Right lobe of liver (tissue), 6 donors: ENCODE data around the gene CPT2. TPM values are rescaled to one million over a fixed set of nuclear protein-coding genes. Genes with fewer than 3 reads are reported as not detected.
"Not testable (repeated sequence)": the region's sequence is repeated elsewhere in the genome, so short reads cannot be mapped to it uniquely, and the experiment has no call there.

Source experiments
- ATAC-seq, 4 donors: fragments of 200-7000 bp; cut with Tn5 transposase; one replicate each; pipeline ENCODE4 v1.9.1; 2020; ENCODE audit warnings: mild to moderate bottlenecking in 4 of 4, moderate library complexity in 4 of 4
- DNase-seq, 3 donors: peaks; one replicate each; pipeline ENCODE4 v3.0.0-alpha.2; 2020
- H3K27ac ChIP-seq, 3 donors: fragments of 200-600 bp; one replicate each; pipeline ENCODE4 v1.8.0; 2022
- H3K27me3 ChIP-seq, 2 donors: fragments of 200-600 bp; one replicate each; pipeline ENCODE4 v1.8.0; 2022
- H3K36me3 ChIP-seq, 4 donors: fragments of 200-600 bp; sonication (generic) in 1 of 4; one replicate each; pipeline versions ENCODE4 v1.5.1 to v1.8.0; 2017 to 2022; ENCODE audit warnings: control low read depth in 1 of 4
- H3K4me1 ChIP-seq, 4 donors: fragments of 200-600 bp; sonication (generic) in 1 of 4; one replicate each; pipeline versions ENCODE4 v1.5.1 to v1.8.0; 2017 to 2022; ENCODE audit warnings: control low read depth in 1 of 4
- H3K4me3 ChIP-seq, 3 donors: fragments of 200-600 bp; one replicate each; pipeline ENCODE4 v1.8.0; 2022
- H3K9me3 ChIP-seq, 4 donors: fragments of 200-600 bp; sonication (generic) in 1 of 4; one replicate each; pipeline versions ENCODE4 v1.5.1 to v1.8.0; 2017 to 2022; ENCODE audit warnings: control low read depth in 1 of 4
- CTCF ChIP-seq, 4 donors: fragments of 200-600 bp in 3 of 4; fragments of 450-650 bp in 1 of 4; IDR thresholded peaks; one replicate each; pipeline versions ENCODE4 v1.5.1 to v1.8.0; 2016 to 2022; ENCODE audit warnings: antibody characterized with exemption in 4 of 4, mild to moderate bottlenecking in 2 of 4
- POLR2A ChIP-seq: fragments of 450-650 bp; IDR thresholded peaks from one replicate; pipeline ENCODE4 v1.6.1; 2017; ENCODE audit warnings: antibody characterized with exemption, mild to moderate bottlenecking
- WGBS: methylation state at CpG from one replicate; pipeline ENCODE4 v1.1.6; 2018; ENCODE audit warnings: low coverage, low lambda C conversion rate; ENCODE audit not compliant: insufficient coverage; ENCODE audit errors: missing lambda C conversion rate; 5-methylcytosine and 5-hydroxymethylcytosine counted together
- intact Hi-C, 2 donors: fragments of 100-400 bp; cut with DNase I; formaldehyde crosslinking; loops; one replicate each; pipeline versions ENCODE4 v1.11.2 to v1.14.1; 2022
- total RNA-seq, 6 experiments: library from RNA; depleted of rRNA in 2 of 6; stranded (reverse); fragments of >200 nt in 2 of 6; fragmentation: NEBNext Ultra II Directional in 3 of 6; extraction: Animal tissue kit (Norgen Biotek cat#: 25700) in 3 of 6; gene quantifications; one replicate each; pipeline versions ENCODE4 v1.1.0 to v1.2.4, GENCODE V29; 2016 to 2023
- donor health status: DM: no; HTN: yes; CAD: no.
- donor health status: DM: no; HTN: no; CAD: no.
- donor health status: DM: no; HTN: no; CAD: no.
- donor health status: DM: no; HTN: yes; CAD: no.
- donor health status: DM: no; HTN: yes; CAD: no.

CPT2 gene
- total RNA-seq, 6 experiments from 2014 or later = 37.6 to 108 (median 81.6) TPM

- Histone ChIP-seq H3K27ac (peak overlapping the region; percentile 97 to 99 (median 99)), H3K4me3 (peak overlapping the region in 2 of 3 donors; percentile 96 to 97)
- peak in 1 of 3 donors; percentile 71 for DNase-seq
These were observed 1.6 kb downstream of the CPT2 start for GRCh38 chr1:53198241-53198651.

GRCh38 chr1:53203466-53203865 is 6.8 kb downstream of the CPT2 start:
- Histone ChIP-seq H3K27me3 (no peaks in the 10 kb centered on the region), H3K36me3 (peaks cover 0 to 63% (median 31%) of the 10 kb centered on the region in 4 donors), H3K4me1 (peaks cover 0 to 13% (median 4%) of the 10 kb centered on the region in 4 donors), H3K4me3 (no peak overlapping the region), H3K9me3 (no peaks in the 10 kb centered on the region), H3K27ac (no peak overlapping the region)
- TF ChIP-seq CTCF (IDR thresholded peaks at IDR 0.05) = no peak
- TF ChIP-seq POLR2A = no peak
- intact Hi-C loops = no loop called here
- DNase-seq (no peak), ATAC-seq (no peak)
- 82% methylated on average over 3 of the region's 3 CpGs for WGBS

More at GRCh38 chr1:53198241-53198651, 1.6 kb downstream of the CPT2 start:
- TF ChIP-seq POLR2A = peak; percentile 63
- TF ChIP-seq CTCF (IDR thresholded peaks at IDR 0.05) = no peak
- H3K27me3 ChIP-seq = no peaks in the 10 kb centered on the region
- no peaks in the 10 kb centered on the region for H3K9me3 ChIP-seq
- intact Hi-C loops = no loop called here
- H3K36me3 ChIP-seq = peaks cover 0 to 25% (median 8%) of the 10 kb centered on the region in 4 donors
- peaks cover 0 to 47% (median 17%) of the 10 kb centered on the region in 4 donors for H3K4me1 ChIP-seq
- peak; percentile 51 to 62 (median 58) for ATAC-seq
- 25% methylated on average over 4 of the region's 4 CpGs for WGBS

- DNase-seq, H3K27me3 ChIP-seq, H3K4me1 ChIP-seq, ATAC-seq, intact Hi-C loops, H3K9me3 ChIP-seq, H3K4me3 ChIP-seq, H3K27ac ChIP-seq: not testable (repeated sequence)
- peaks cover 0 to 83% (median 43%) of the 10 kb centered on the region in 4 donors for H3K36me3 ChIP-seq
- WGBS = no CpG with 5 or more reads among the region's 1 CpG
These were observed 8.9 kb downstream of the CPT2 start for GRCh38 chr1:53205496-53205895.

GRCh38 chr1:53206083-53206685 is 9.6 kb downstream of the CPT2 start:
- DNase-seq, H3K4me3 ChIP-seq, ATAC-seq, H3K4me1 ChIP-seq, H3K9me3 ChIP-seq, intact Hi-C loops, H3K27me3 ChIP-seq, H3K27ac ChIP-seq: not testable (repeated sequence)
- 100% methylated on average over 2 of the region's 3 CpGs for WGBS
- H3K36me3 ChIP-seq = peaks cover 0 to 85% (median 50%) of the 10 kb centered on the region in 4 donors

- no peaks in the 10 kb centered on the region for H3K27me3 ChIP-seq
- peaks cover 0 to 85% (median 50%) of the 10 kb centered on the region in 4 donors for H3K36me3 ChIP-seq
- DNase-seq (no peak), ATAC-seq (no peak)
- no peaks in the 10 kb centered on the region for H3K9me3 ChIP-seq
- H3K4me1 ChIP-seq = no peaks in the 10 kb centered on the region
- H3K4me3 ChIP-seq = no peak overlapping the region
- no peak overlapping the region for H3K27ac ChIP-seq
- intact Hi-C loops = no loop called here
- TF ChIP-seq POLR2A (no peak), CTCF (IDR thresholded peaks at IDR 0.05) (no peak)
- 92% methylated on average over 1 of the region's 1 CpG for WGBS
These were observed 10.2 kb downstream of the CPT2 start for GRCh38 chr1:53206735-53207379.
